Breast epithelium (tissue), 3 donors: ENCODE measurements around the gene OR2A1.
"Not testable (repeated sequence)": the region's sequence is repeated elsewhere in the genome, so short reads cannot be mapped to it uniquely, and the experiment has no call there.

Experiments
- CTCF ChIP-seq, 3 donors: fragments of 450-650 bp; IDR thresholded peaks; one replicate each; pipeline ENCODE4 v1.5.1; 2016 to 2017; ENCODE audit warnings: antibody characterized with exemption in 3 of 3, mild to moderate bottlenecking in 3 of 3, moderate library complexity in 3 of 3
- POLR2A ChIP-seq: fragments of 450-650 bp; IDR thresholded peaks from one replicate; pipeline ENCODE4 v1.6.1; 2016; ENCODE audit warnings: antibody characterized with exemption, mild to moderate bottlenecking, moderate library complexity
- POLR2AphosphoS5 ChIP-seq, 3 donors: sonication (generic); formaldehyde crosslinking; IDR thresholded peaks; one replicate each; pipeline ENCODE4 v1.6.1; 2017; ENCODE audit warnings: antibody characterized with exemption in 3 of 3

GRCh38 chr7:144303607-144304006 lies 8.6 kb upstream of the OR2A1 start:
- not testable (repeated sequence) for TF ChIP-seq POLR2A; CTCF (IDR thresholded peaks at IDR 0.05); POLR2AphosphoS5 (IDR thresholded peaks at IDR 0.05)
